GM23248 (cell line): ENCODE measurements around the gene LYSMD4. TPM values are rescaled to one million over a fixed set of nuclear protein-coding genes. Genes with fewer than 3 reads are reported as not detected.
A peak's percentile ranks its signal among the peaks of the same experiment; 100 is the strongest.

Experiments
- DNase-seq: peaks from one replicate; pipeline ENCODE4 v3.0.0-alpha.2; 2015
- H2AFZ ChIP-seq: fragments of 200-600 bp; sonication (generic); 2 replicates; pipeline ENCODE4 v1.6.1; 2016; ENCODE audit warnings: antibody characterized with exemption
- H3F3A ChIP-seq: fragments of 200-600 bp; sonication (generic); 2 replicates; pipeline ENCODE4 v1.6.1; 2016; ENCODE audit warnings: mild to moderate bottlenecking, antibody characterized with exemption, mixed run types; ENCODE audit not compliant: insufficient read depth
- H3K27ac ChIP-seq: fragments of 200-600 bp; sonication (generic); 2 replicates; pipeline ENCODE4 v1.5.1; 2016; ENCODE audit warnings: mild to moderate bottlenecking
- H3K27me3 ChIP-seq: fragments of 200-600 bp; sonication (generic); replicated peaks from 2 replicates; pipeline ENCODE4 v1.6.1; 2016; ENCODE audit warnings: mild to moderate bottlenecking; ENCODE audit not compliant: insufficient read depth
- H3K36me3 ChIP-seq: fragments of 200-600 bp; sonication (generic); 2 replicates; pipeline ENCODE4 v1.6.1; 2016; ENCODE audit warnings: low read depth, mild to moderate bottlenecking
- H3K4me1 ChIP-seq: fragments of 200-600 bp; sonication (generic); 2 replicates; pipeline ENCODE4 v1.6.1; 2016; ENCODE audit warnings: mild to moderate bottlenecking; ENCODE audit not compliant: insufficient read depth
- H3K4me2 ChIP-seq: fragments of 200-600 bp; sonication (generic); one replicate; pipeline ENCODE4 v1.6.1; 2016; ENCODE audit warnings: mild to moderate bottlenecking; ENCODE audit not compliant: unreplicated experiment
- H3K4me3 ChIP-seq: fragments of 200-600 bp; sonication (generic); 2 replicates; pipeline ENCODE4 v1.5.1; 2016; ENCODE audit warnings: mild to moderate bottlenecking
- H3K79me2 ChIP-seq: fragments of 200-600 bp; sonication (generic); 2 replicates; pipeline ENCODE4 v1.6.1; 2016; ENCODE audit warnings: mild to moderate bottlenecking; ENCODE audit not compliant: insufficient read depth
- H3K9ac ChIP-seq: fragments of 200-600 bp; sonication (generic); 2 replicates; pipeline ENCODE4 v1.6.1; 2016; ENCODE audit warnings: mild to moderate bottlenecking
- H3K9me2 ChIP-seq: fragments of 200-600 bp; sonication (generic); 2 replicates; pipeline ENCODE4 v1.6.1; 2016; ENCODE audit warnings: mixed run types, mild to moderate bottlenecking, moderate library complexity; ENCODE audit not compliant: insufficient read depth
- H3K9me3 ChIP-seq: fragments of 200-600 bp; sonication (generic); one replicate; pipeline ENCODE4 v1.6.1; 2017; ENCODE audit warnings: low read depth
- H4K20me1 ChIP-seq: fragments of 200-600 bp; sonication (generic); 2 replicates; pipeline ENCODE4 v1.6.0; 2016; ENCODE audit not compliant: insufficient read depth
- EZH2 ChIP-seq: fragments of 200-600 bp; sonication (generic); IDR thresholded peaks from 2 replicates; pipeline ENCODE4 v1.6.1; 2018; ENCODE audit warnings: antibody characterized with exemption, mild to moderate bottlenecking; ENCODE audit not compliant: insufficient read depth, poor library complexity, severe bottlenecking
- EZH2phosphoT487 ChIP-seq: fragments of 200-600 bp; sonication (generic); IDR thresholded peaks from 2 replicates; pipeline ENCODE4 v1.6.1; 2018; ENCODE audit warnings: antibody characterized with exemption, moderate library complexity, mild to moderate bottlenecking, low read depth; ENCODE audit not compliant: insufficient read depth
- WGBS, 2 experiments: methylation state at CpG; one replicate each; pipeline ENCODE4 v1.1.6; 2015 to 2017; ENCODE audit warnings: low lambda C conversion rate in 2 of 2, low coverage in 1 of 2; ENCODE audit errors: missing lambda C conversion rate in 2 of 2; 5-methylcytosine and 5-hydroxymethylcytosine counted together
- in situ Hi-C: fragments of 300-500 bp; cut with MboI; formaldehyde crosslinking; loops from 2 replicates; pipeline ENCODE4 v1.15.0; 2020
- polyA plus RNA-seq: library from polyadenylated mRNA; unstranded; fragments of >200 nt; fragmentation: Nextera tagmentation; extraction: Ambion mirVana; gene quantifications from 2 replicates; pipeline ENCODE4 v1.2.1, GENCODE V29; 2016
- total RNA-seq: library from RNA; depleted of rRNA; stranded (reverse); fragments of >200 nt; shearing (Covaris generic); gene quantifications from 2 replicates; pipeline ENCODE4 v1.2.3, GENCODE V29; 2014

Gene LYSMD4
- total and polyA plus RNA-seq, 2 experiments from 2014 or later: 5.2 to 8.1 TPM

DNA sequence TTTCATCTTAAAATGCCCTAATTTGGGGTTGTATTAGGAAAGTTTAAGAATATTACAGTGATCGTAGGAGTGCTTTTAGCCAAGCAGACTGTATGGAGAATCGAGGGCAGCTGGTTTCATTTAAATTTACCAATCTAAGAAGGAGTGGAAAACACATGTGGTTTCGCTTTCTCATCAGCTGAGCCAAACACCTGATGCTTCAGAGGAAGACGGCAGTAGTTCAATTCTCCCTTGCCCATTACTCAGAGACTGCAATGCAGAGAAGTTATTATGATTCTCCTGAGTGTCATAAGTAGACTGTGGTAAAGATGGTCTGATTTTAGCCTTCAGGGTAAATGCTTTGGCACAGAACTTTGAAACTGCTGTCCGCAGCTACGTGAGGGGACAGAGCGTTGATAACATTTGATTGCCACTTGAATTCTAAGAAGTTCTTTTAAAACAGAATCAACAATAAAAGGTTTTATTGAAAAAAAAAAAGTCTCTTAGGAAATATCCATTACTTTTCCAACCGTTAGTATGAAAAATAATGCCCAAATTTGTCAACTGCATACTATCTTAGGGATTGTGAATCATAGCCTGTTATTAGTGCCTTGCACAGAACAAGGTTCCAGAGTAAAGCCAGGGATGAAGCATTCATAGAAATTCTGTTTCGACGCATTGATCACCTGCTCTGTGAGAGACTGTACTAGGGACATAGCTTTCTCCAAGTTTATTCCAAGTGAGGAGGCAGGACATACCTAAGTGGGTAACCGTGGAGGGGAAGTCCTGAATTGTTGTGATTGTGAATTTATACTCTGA lies 25.6 kb downstream of the LYSMD4 start:
- WGBS, 2 experiments: 7 to 9% methylated on average over 11 of the region's 11 CpGs
- TF ChIP-seq EZH2 (no peak), EZH2phosphoT487 (no peak)
- Histone ChIP-seq H3K9me3 (no peaks in the 10 kb centered on the region), H3K4me2 (peak overlapping the region; percentile 86), H3K9me2 (no peaks in the 10 kb centered on the region), H3K79me2 (no peaks in the 10 kb centered on the region), H3K27me3 (no peaks in the 10 kb centered on the region), H2AFZ (peak overlapping the region; percentile 20; the same call in 1 of the 2 replicates), H3K9ac (peak overlapping the region; percentile 59), H3K4me3 (peak overlapping the region; percentile 59), H3K4me1 (peaks cover 41% of the 10 kb centered on the region), H3K36me3 (no peaks in the 10 kb centered on the region), H4K20me1 (no peaks in the 10 kb centered on the region), H3K27ac (peak overlapping the region; percentile 74), H3F3A (peaks cover 46% of the 10 kb centered on the region)
- peak; percentile 90 for DNase-seq
- in situ Hi-C loops: loop anchor here (10.0 kb wide), 1 partner anchor 423 kb away; no protein-coding TSS in a partner anchor

DNA sequence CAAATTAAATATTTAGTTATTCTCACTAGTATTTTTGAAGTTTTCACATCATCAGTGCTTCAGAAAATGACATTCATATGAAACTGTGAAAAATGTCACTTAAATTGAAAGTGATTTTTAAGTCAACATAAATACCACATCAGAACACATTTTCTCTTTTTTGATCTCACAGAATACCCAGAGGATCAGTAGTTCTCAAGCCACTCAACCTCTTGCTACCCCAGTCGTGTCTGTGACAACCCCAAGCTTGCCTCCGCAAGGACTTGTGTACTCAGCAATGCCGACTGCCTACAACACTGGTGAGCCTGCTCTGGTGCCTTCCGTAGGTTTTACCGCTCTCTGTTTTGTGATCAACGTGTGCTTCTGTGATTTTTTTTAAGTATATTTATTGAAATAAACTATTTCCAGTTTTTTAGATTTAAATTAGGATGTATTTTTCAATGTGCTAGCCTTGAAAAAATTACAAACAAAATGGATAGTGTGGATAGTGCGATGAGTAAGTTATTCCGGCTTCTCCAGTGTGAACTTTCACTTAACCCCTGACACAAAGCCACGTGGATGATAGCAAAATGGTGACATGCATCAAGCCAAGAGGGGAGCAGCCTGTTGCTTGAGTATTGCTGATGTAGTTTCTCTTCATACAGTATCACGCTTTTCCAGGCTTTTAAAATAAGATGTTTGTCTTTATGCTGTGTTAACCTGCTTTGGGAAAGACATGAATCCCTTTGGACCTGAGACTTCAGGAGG lies 26.5 kb downstream of the LYSMD4 start:
- in situ Hi-C loops: loop anchor here (10.0 kb wide), 1 partner anchor 422 kb away; no protein-coding TSS in a partner anchor
- Histone ChIP-seq H3K27me3 (no peaks in the 10 kb centered on the region), H3K9me3 (no peaks in the 10 kb centered on the region), H3K4me2 (peak overlapping the region; percentile 86), H3K4me1 (peaks cover 43% of the 10 kb centered on the region), H3K36me3 (no peaks in the 10 kb centered on the region), H3K9ac (peak overlapping the region; percentile 59), H3K9me2 (no peaks in the 10 kb centered on the region), H3F3A (peaks cover 55% of the 10 kb centered on the region), H3K27ac (peak overlapping the region; percentile 74), H2AFZ (peak overlapping the region; percentile 20; the same call in 1 of the 2 replicates), H3K4me3 (peak overlapping the region; percentile 59), H3K79me2 (no peaks in the 10 kb centered on the region), H4K20me1 (no peaks in the 10 kb centered on the region)
- 81 to 84% methylated on average over 10 of the region's 10 CpGs for WGBS, 2 experiments
- DNase-seq: peak; percentile 42
- no peak for TF ChIP-seq EZH2phosphoT487
- TF ChIP-seq EZH2: no peak

DNA sequence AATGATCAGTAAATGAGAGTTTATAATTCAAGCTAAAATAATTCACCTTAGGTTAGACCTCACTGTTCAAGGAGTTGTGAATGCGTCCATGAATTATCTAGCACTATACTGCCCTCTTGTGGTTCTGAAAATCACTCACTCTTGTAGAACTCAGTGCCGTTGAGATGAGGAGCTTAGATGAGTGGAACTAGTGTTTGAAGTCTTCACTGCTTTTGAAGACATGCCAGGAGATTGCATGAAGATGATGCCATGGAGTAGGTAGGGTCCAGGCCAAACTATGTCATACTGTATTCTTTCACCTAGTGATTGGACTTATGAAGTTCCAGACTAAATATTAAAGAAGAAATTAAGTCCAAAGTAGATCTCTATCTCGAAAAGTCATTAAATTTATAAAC lies 28.8 kb downstream of the LYSMD4 start:
- Histone ChIP-seq H3F3A (peaks cover 64% of the 10 kb centered on the region), H3K27ac (peak overlapping the region; percentile 80), H3K27me3 (no peaks in the 10 kb centered on the region), H3K4me1 (peaks cover 43% of the 10 kb centered on the region), H2AFZ (no peak overlapping the region), H3K4me2 (peak overlapping the region; percentile 70), H3K9me2 (no peaks in the 10 kb centered on the region), H3K4me3 (no peak overlapping the region), H3K9me3 (no peaks in the 10 kb centered on the region), H3K9ac (peak overlapping the region; percentile 58; the same call in 1 of the 2 replicates), H3K79me2 (no peaks in the 10 kb centered on the region), H3K36me3 (no peaks in the 10 kb centered on the region), H4K20me1 (no peaks in the 10 kb centered on the region)
- WGBS, 2 experiments: 36% methylated on average over 3 of the region's 3 CpGs
- in situ Hi-C loops: loop anchor here (10.0 kb wide), 1 partner anchor 420 kb away; no protein-coding TSS in a partner anchor
- TF ChIP-seq EZH2phosphoT487 (no peak), EZH2 (no peak)
- peak; percentile 88 for DNase-seq
